Fibroblast of the aortic adventitia (primary cell): ENCODE measurements around the gene ABT1. TPM values are rescaled to one million over a fixed set of nuclear protein-coding genes. Genes with fewer than 3 reads are reported as not detected.

Experiments
- DNase-seq: peaks from one replicate; pipeline ENCODE4 v3.0.0-alpha.2; 2010; ENCODE audit warnings: low read depth
- H3K4me3 ChIP-seq: 2 replicates; pipeline ENCODE4 v1.5.1; 2011; ENCODE audit warnings: low read depth, mild to moderate bottlenecking, control low read depth, low read length, moderate library complexity
- CTCF ChIP-seq: IDR thresholded peaks from 2 replicates; pipeline ENCODE4 v1.5.1; 2011; ENCODE audit warnings: mild to moderate bottlenecking, low read length, control low read depth, inconsistent platforms; ENCODE audit not compliant: insufficient read depth
- total RNA-seq: library from RNA; depleted of rRNA; stranded (reverse); fragments of >200 nt; gene quantifications from 2 replicates; pipeline ENCODE4 v1.2.3, GENCODE V29; 2012; ENCODE audit warnings: low replicate concordance

The ABT1 gene
- total RNA-seq, 1 donor: 10.0 TPM

GRCh38 chr6:26575494-26575939 lies 21.2 kb upstream of the ABT1 start:
- peak; percentile 38 for DNase-seq
- TF ChIP-seq CTCF: no peak
- H3K4me3 ChIP-seq: no peak overlapping the region

- H3K4me3 ChIP-seq: peak overlapping the region; percentile 19
- DNase-seq: no peak
- no peak for TF ChIP-seq CTCF
Observed at GRCh38 chr6:26576407-26576843, 20.3 kb upstream of the ABT1 start.

- DNase-seq: peak; percentile 90
- no peak for TF ChIP-seq CTCF
- H3K4me3 ChIP-seq: peak overlapping the region; percentile 63
Observed at GRCh38 chr6:26576929-26577719, 19.6 kb upstream of the ABT1 start.

GRCh38 chr6:26577720-26578072 lies 19.1 kb upstream of the ABT1 start:
- no peak for TF ChIP-seq CTCF
- H3K4me3 ChIP-seq: peak overlapping the region; percentile 63

GRCh38 chr6:26578279-26578678 lies 18.5 kb upstream of the ABT1 start:
- no peak for DNase-seq
- no peak overlapping the region for H3K4me3 ChIP-seq
- no peak for TF ChIP-seq CTCF

More at GRCh38 chr6:26577720-26578072, 19.1 kb upstream of the ABT1 start:
- no peak for DNase-seq

GRCh38 chr6:26578741-26579140 lies 18.0 kb upstream of the ABT1 start:
- TF ChIP-seq CTCF: no peak
- no peak for DNase-seq
- no peak overlapping the region for H3K4me3 ChIP-seq
